GM12801 (cell line): ENCODE data around the gene LRRC49.

ENCODE experiments used
- TF ChIP-seq, protein P1 (sequence below): IDR thresholded peaks from one replicate; pipeline ENCODE4 v1.5.1; 2011; ENCODE audit warnings: control low read depth; ENCODE audit not compliant: insufficient read length; ENCODE audit errors: extremely low read depth

Gene LRRC49

DNA sequence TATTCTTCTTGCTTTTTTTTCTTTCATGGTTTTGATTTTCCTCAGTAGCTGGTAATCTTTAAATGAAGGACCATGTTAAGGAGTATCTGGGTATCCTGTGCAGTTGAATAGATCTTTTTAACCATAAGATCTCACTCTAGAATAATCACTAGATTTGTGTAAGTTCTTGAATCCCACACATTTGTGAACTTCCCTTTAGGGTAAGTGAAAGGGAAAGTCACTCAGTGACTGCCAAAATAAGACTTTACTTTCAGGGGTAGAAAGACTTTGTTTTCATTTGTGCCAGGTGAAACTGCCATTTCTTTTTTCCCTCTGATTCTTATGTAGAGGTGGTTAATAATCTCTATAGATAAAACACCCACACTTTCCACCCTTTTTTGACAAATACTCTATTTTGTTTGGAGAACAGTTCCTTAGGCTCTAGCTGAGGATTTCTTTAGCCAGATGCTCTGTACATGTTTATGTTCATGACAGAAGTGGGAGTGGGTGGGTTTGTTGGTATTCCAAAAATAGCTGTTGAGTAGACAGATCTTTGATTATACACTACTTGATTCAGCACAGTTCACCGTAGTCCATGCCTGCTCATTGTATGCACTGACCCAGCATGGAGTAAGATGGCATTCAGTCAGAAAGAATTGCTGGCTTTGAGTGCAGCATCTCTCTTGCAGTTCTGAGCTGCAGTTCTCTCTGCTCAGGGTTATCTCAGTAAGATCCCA, 28.5 kb downstream of the LRRC49 start:
- TF ChIP-seq, protein P1, sequence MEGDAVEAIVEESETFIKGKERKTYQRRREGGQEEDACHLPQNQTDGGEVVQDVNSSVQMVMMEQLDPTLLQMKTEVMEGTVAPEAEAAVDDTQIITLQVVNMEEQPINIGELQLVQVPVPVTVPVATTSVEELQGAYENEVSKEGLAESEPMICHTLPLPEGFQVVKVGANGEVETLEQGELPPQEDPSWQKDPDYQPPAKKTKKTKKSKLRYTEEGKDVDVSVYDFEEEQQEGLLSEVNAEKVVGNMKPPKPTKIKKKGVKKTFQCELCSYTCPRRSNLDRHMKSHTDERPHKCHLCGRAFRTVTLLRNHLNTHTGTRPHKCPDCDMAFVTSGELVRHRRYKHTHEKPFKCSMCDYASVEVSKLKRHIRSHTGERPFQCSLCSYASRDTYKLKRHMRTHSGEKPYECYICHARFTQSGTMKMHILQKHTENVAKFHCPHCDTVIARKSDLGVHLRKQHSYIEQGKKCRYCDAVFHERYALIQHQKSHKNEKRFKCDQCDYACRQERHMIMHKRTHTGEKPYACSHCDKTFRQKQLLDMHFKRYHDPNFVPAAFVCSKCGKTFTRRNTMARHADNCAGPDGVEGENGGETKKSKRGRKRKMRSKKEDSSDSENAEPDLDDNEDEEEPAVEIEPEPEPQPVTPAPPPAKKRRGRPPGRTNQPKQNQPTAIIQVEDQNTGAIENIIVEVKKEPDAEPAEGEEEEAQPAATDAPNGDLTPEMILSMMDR = no peak

DNA sequence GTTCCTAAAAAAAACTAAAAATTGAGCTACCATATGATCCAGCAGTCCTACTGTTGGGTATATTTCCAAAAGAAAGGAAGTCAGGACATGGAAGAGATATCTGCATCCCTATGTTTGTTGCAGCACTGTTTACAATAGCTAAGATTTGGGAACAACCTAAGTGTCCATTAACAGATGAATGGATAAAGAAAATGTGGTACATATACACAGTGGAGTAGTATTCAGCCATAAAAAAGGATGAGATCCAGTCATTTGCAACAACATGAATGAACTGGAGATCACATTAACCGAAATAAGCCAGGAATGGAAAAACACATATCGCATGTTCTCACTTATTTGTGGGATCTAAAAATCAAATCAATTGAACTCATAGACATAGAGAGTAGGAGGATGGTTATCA, 29.5 kb downstream of the LRRC49 start:
- TF ChIP-seq, protein P1 = no peak

DNA sequence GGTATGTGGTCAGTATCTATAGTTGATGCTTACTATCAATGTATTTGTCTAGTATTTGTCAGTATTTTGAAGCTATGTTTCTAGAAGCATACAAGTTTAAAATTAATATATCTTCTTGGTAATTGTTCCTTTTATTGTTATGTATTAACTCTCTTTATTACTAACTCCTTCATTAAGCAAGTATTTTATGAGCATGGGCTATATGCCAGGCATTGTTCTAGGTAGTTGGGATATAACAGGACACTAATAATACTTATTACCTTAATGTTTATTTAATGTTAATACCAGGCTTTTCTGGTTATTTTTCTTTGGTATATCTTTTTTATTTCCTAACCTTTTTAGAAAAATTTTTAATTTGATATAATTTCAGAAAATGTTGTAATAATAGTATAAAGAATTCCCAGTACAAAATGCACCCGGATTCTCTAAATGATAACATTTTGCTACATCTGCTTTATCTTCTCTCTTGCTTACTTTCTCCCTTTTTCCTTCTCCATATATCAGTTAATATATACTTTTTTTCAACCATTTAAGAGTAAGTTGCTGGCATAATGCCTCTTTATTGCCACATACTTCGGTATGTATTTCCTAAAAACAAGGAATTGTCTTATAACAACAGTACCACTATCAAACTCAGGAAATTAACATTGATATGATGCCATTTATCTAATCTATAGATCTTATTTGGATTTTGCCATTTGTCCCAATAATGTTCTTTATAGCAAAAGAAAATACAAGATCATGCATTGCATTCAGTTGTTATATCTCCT, 30.9 kb downstream of the LRRC49 start:
- TF ChIP-seq, protein P1 = no peak

DNA sequence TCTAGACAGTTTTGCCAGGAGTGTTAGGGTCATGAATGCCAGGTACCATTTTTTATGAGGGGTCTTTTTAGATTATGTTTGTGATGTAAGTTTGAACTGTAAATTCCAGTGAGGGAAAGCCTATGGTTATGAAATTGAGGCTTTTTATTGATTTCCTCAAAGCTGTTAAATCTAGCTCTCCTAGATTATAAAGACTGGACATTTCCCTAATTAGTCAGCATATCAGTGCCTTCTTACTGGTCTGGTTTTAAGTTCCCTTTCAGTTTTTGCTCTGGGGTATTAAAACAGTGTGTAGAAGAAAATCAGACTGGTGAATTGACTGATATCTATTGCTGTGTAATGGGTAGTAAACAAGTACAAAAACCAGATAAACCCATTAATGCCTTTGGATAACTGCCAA, 39.2 kb downstream of the LRRC49 start:
- TF ChIP-seq, protein P1 = no peak

DNA sequence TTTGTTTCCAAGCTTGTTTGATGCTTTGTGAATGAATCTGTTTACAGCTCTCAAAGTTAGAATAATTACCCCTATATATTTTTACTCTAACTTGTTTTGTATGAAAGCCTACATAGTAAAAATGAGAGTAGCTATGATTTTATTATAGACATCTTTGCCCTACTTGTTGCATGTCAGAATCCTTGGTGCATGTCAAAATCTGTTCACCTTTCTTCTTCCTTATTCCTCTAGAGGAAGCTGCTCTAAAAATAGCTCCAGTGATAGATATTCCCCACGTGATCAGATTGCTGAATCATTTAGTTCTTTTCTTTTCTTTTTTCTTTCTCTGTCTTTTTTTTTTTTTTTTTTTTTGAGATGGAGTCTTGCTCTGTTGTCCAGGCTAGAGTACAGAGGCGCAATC, 39.8 kb downstream of the LRRC49 start:
- TF ChIP-seq, protein P1 = no peak

DNA sequence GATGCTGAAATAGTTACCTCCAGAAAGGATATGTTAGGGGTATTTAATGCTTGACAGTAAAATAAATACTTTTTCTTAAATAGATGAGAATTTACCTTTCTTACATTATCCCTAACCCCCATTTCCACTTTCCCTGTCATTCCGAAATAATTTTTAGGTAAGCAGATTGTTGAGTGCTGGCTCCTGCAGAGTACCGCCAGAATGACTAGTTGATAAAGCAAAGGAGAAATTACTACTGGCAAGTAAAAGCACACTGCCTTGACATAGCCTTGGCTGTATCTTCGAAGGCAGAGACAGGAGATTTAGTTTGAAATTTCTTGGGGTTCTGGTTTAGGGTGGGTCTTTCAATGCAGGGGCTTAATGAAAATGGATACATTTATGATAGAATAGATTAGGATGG, 40.8 kb downstream of the LRRC49 start:
- TF ChIP-seq, protein P1 = no peak

DNA sequence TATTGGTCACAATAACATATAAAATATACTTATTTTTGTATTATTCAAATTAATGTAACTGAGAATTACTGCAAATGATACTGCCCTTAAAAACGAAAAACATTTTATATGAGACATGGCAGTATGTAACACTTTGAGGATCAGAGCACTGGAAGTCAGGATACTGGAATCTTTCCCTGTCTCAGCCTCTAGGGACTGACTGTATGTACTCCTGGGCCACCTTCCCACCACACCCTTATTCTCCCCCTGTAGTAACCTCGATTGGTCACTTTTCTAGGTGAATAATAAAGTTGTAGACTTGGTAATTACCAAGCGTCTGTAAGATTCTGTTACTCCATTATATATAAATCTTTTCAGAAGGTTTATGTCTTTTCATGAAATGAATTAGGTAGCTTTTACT, 43.0 kb downstream of the LRRC49 start:
- TF ChIP-seq, protein P1 = no peak
